NB4 (cell line): ENCODE measurements around the gene POU6F2.

Experiments
- CTCF ChIP-seq: IDR thresholded peaks from one replicate; pipeline ENCODE4 v1.5.1; 2012; ENCODE audit warnings: low read depth, low read length
- MAX ChIP-seq: IDR thresholded peaks from 2 replicates; pipeline ENCODE4 v1.6.1; 2011; ENCODE audit warnings: low read depth, low read length
- POLR2A ChIP-seq: IDR thresholded peaks from 2 replicates; pipeline ENCODE4 v1.6.1; 2011; ENCODE audit warnings: mild to moderate bottlenecking; ENCODE audit not compliant: insufficient read length; ENCODE audit errors: extremely low read depth

GRCh38 chr7:39430909-39431641 lies 453.4 kb downstream of the POU6F2 start:
- TF ChIP-seq CTCF (no peak), MAX (no peak), POLR2A (no peak)
